GM23338 (cell line): ENCODE results near the gene IRGC. TPM values are rescaled to one million over a fixed set of nuclear protein-coding genes. Genes with fewer than 3 reads are reported as not detected.

Experiments
- ATAC-seq: fragments of 200-7000 bp; cut with Tn5 transposase; 3 replicates; pipeline ENCODE4 v1.9.1; 2020
- DNase-seq: peaks from one replicate; pipeline ENCODE4 v3.0.0-alpha.2; 2015; ENCODE audit warnings: low spot score
- H2AFZ ChIP-seq: fragments of 200-600 bp; sonication (generic); 2 replicates; pipeline ENCODE4 v1.8.0; 2016; ENCODE audit warnings: antibody characterized with exemption, mild to moderate bottlenecking, moderate library complexity
- H3F3A ChIP-seq: fragments of 200-600 bp; sonication (generic); replicated peaks from 2 replicates; pipeline ENCODE4 v1.8.0; 2017; ENCODE audit warnings: antibody characterized with exemption, mixed run types, low read depth
- H3K27ac ChIP-seq: fragments of 200-600 bp; sonication (generic); 2 replicates; pipeline ENCODE4 v1.6.1; 2016; ENCODE audit warnings: low read depth
- H3K27me3 ChIP-seq: fragments of 200-600 bp; sonication (generic); 2 replicates; pipeline ENCODE4 v1.8.0; 2016; ENCODE audit warnings: mild to moderate bottlenecking, mixed run types, moderate library complexity; ENCODE audit not compliant: insufficient read depth
- H3K36me3 ChIP-seq: fragments of 200-600 bp; sonication (generic); 2 replicates; pipeline ENCODE4 v1.8.0; 2016; ENCODE audit warnings: mild to moderate bottlenecking; ENCODE audit not compliant: insufficient read depth
- H3K4me1 ChIP-seq: fragments of 200-600 bp; sonication (generic); 2 replicates; pipeline ENCODE4 v1.8.0; 2016; ENCODE audit warnings: mild to moderate bottlenecking, moderate library complexity; ENCODE audit not compliant: insufficient read depth
- H3K4me2 ChIP-seq: fragments of 200-600 bp; sonication (generic); 2 replicates; pipeline ENCODE4 v1.7.1; 2017; ENCODE audit warnings: mixed run types
- H3K4me3 ChIP-seq: fragments of 200-600 bp; sonication (generic); 2 replicates; pipeline ENCODE4 v1.6.1; 2016; ENCODE audit warnings: mixed run types
- H3K79me2 ChIP-seq: fragments of 200-600 bp; sonication (generic); replicated peaks from 2 replicates; pipeline ENCODE4 v1.8.0; 2017; ENCODE audit warnings: mild to moderate bottlenecking; ENCODE audit not compliant: insufficient read depth
- H3K9me2 ChIP-seq: fragments of 200-600 bp; sonication (generic); 2 replicates; pipeline ENCODE4 v1.8.0; 2017; ENCODE audit not compliant: insufficient read depth
- H4K20me1 ChIP-seq: fragments of 200-600 bp; sonication (generic); replicated peaks from 2 replicates; pipeline ENCODE4 v1.8.0; 2017; ENCODE audit warnings: mild to moderate bottlenecking; ENCODE audit not compliant: insufficient read depth
- H3K27ac Mint-ChIP-seq: 2 replicates; pipeline ENCODE4 v1.8.0; 2020; ENCODE audit warnings: inconsistent platforms, mild to moderate bottlenecking, moderate library complexity, mixed read lengths
- H3K27me3 Mint-ChIP-seq: 3 replicates; pipeline ENCODE4 v1.8.0; 2022; ENCODE audit warnings: low read depth, mild to moderate bottlenecking, moderate library complexity, mixed read lengths, inconsistent platforms; ENCODE audit not compliant: insufficient read depth, poor library complexity
- H3K36me3 Mint-ChIP-seq: 3 replicates; pipeline ENCODE4 v1.8.0; 2021; ENCODE audit warnings: low read depth, mild to moderate bottlenecking, inconsistent platforms, moderate library complexity, mixed read lengths
- H3K4me1 Mint-ChIP-seq: 3 replicates; pipeline ENCODE4 v1.8.0; 2020; ENCODE audit warnings: mild to moderate bottlenecking, inconsistent platforms, mixed read lengths
- H3K4me3 Mint-ChIP-seq: 3 replicates; pipeline ENCODE4 v1.8.0; 2021; ENCODE audit warnings: moderate library complexity, mild to moderate bottlenecking, inconsistent platforms, mixed read lengths
- H3K9me3 Mint-ChIP-seq: 3 replicates; pipeline ENCODE4 v1.8.0; 2020; ENCODE audit warnings: moderate library complexity, mild to moderate bottlenecking, inconsistent platforms, mixed read lengths
- CREB1 ChIP-seq: fragments of 250-450 bp; sonication (Bioruptor Pico); IDR thresholded peaks from 2 replicates; pipeline ENCODE4 v1.5.0; 2020; ENCODE audit warnings: low read depth, mild to moderate bottlenecking, moderate library complexity
- CTCF ChIP-seq, 2 experiments: fragments of 200-600 bp in 1 of 2; sonication (generic) in 1 of 2; conservative IDR thresholded peaks; 2 replicates each; pipeline versions ENCODE4 v1.5.1 to v1.6.1; 2016 to 2017; ENCODE audit warnings: antibody characterized with exemption in 2 of 2, low read depth in 2 of 2, mild to moderate bottlenecking in 2 of 2, moderate library complexity in 1 of 2
- ETS1 ChIP-seq: IDR thresholded peaks from 2 replicates; pipeline ENCODE4 v1.6.1; 2016; ENCODE audit warnings: antibody characterized with exemption
- EZH2 ChIP-seq: fragments of 200-600 bp; sonication (generic); IDR thresholded peaks from one replicate; pipeline ENCODE4 v1.8.0; 2017; ENCODE audit warnings: antibody characterized with exemption, mild to moderate bottlenecking, low read depth; ENCODE audit not compliant: unreplicated experiment
- EZH2phosphoT487 ChIP-seq: fragments of 200-600 bp; sonication (generic); IDR thresholded peaks from one replicate; pipeline ENCODE4 v1.8.1; 2018; ENCODE audit warnings: antibody characterized with exemption; ENCODE audit not compliant: unreplicated experiment
- JUNB ChIP-seq: IDR thresholded peaks from one replicate; pipeline ENCODE4 v1.6.1; 2016; ENCODE audit warnings: antibody characterized with exemption; ENCODE audit not compliant: unreplicated experiment
- NANOG ChIP-seq: IDR thresholded peaks from 2 replicates; pipeline ENCODE4 v1.6.1; 2016; ENCODE audit warnings: antibody characterized with exemption, borderline replicate concordance
- POLR2AphosphoS5 ChIP-seq: IDR thresholded peaks from 2 replicates; pipeline ENCODE4 v1.6.1; 2016; ENCODE audit warnings: antibody characterized with exemption, low read depth
- REST ChIP-seq: IDR thresholded peaks from one replicate; pipeline ENCODE4 v1.6.1; 2018; ENCODE audit warnings: antibody characterized with exemption; ENCODE audit not compliant: unreplicated experiment
- STAT1 ChIP-seq: IDR thresholded peaks from one replicate; pipeline ENCODE4 v1.6.1; 2016; ENCODE audit warnings: antibody characterized with exemption; ENCODE audit not compliant: unreplicated experiment
- ZNF114 ChIP-seq: fragments of 250-450 bp; sonication (Bioruptor Pico); IDR thresholded peaks from 2 replicates; pipeline ENCODE4 v1.5.0; 2020; ENCODE audit warnings: mild to moderate bottlenecking, moderate library complexity
- ZNF331 ChIP-seq: fragments of 250-450 bp; sonication (Bioruptor Pico); IDR thresholded peaks from 2 replicates; pipeline ENCODE4 v1.5.0; 2020; ENCODE audit warnings: low read depth, mild to moderate bottlenecking, moderate library complexity
- ZNF462 ChIP-seq: fragments of 250-450 bp; sonication (Bioruptor Pico); IDR thresholded peaks from 2 replicates; pipeline ENCODE4 v1.5.0; 2020; ENCODE audit warnings: mild to moderate bottlenecking, moderate library complexity
- polyA plus RNA-seq: library from polyadenylated mRNA; unstranded; fragments of >200 nt; fragmentation: Nextera tagmentation; extraction: Ambion mirVana; gene quantifications from 2 replicates; pipeline ENCODE4 v1.2.1, GENCODE V29; 2016
- total RNA-seq: library from RNA; depleted of rRNA; stranded (reverse); fragments of >200 nt; shearing (Covaris generic); gene quantifications from 2 replicates; pipeline ENCODE4 v1.2.3, GENCODE V29; 2014

The IRGC gene
- total and polyA plus RNA-seq, 2 experiments from 2014 or later: not detected

GRCh38 chr19:43675269-43675879 lies 40.5 kb upstream of the IRGC start:
- Histone ChIP-seq H3K79me2 (no peaks in the 10 kb centered on the region), H2AFZ (peak overlapping the region; percentile 96), H3K4me3 (no peak overlapping the region), H3K27ac (no peak overlapping the region), H3F3A (no peaks in the 10 kb centered on the region), H3K4me1 (peaks cover 16% of the 10 kb centered on the region; the same call in 1 of the 2 replicates), H4K20me1 (no peaks in the 10 kb centered on the region), H3K4me2 (no peak overlapping the region), H3K36me3 (no peaks in the 10 kb centered on the region), H3K27me3 (peaks cover 11% of the 10 kb centered on the region), H3K9me2 (no peaks in the 10 kb centered on the region)
- peak; percentile 27; the same call in 2 of the 3 replicates for ATAC-seq
- H3K4me1 Mint-ChIP-seq: peaks cover 22% of the 10 kb centered on the region
- no peak overlapping the region for H3K27ac Mint-ChIP-seq
- TF ChIP-seq NANOG (no peak), POLR2AphosphoS5 (no peak), JUNB (no peak), ZNF331 (CRISPR knock-in tag) (no peak), EZH2phosphoT487 (no peak), CTCF (conservative IDR thresholded peaks at IDR 0.05; ENCODE audit: low read depth in 2 of 2) (no peak), REST (no peak), STAT1 (no peak), CREB1 (no peak), ZNF462 (CRISPR knock-in tag) (no peak), ZNF114 (CRISPR knock-in tag) (no peak), ETS1 (no peak), EZH2 (no peak)
- peaks cover 3% of the 10 kb centered on the region for H3K27me3 Mint-ChIP-seq
- no peaks in the 10 kb centered on the region for H3K9me3 Mint-ChIP-seq
- peak; percentile 32 for DNase-seq
- H3K4me3 Mint-ChIP-seq: no peak overlapping the region; the same call in 2 of the 3 replicates
- H3K36me3 Mint-ChIP-seq: no peaks in the 10 kb centered on the region
